ENCODE data around the gene PKP1. TPM values are rescaled to one million over a fixed set of nuclear protein-coding genes. Genes with fewer than 3 reads are reported as not detected.
A peak's percentile ranks its signal among the peaks of the same experiment; 100 is the strongest.

The PKP1 gene
- polyA plus RNA-seq, 3 donors, result not detected

- Mint-ChIP-seq H3K27me3 (ENCODE audit: low read depth in 3 of 3) (peaks cover 7 to 11% (median 7%) of the 10 kb centered on the region in 3 donors), H3K27ac (no peak overlapping the region), H3K9me3 (no peaks in the 10 kb centered on the region), H3K36me3 (no peaks in the 10 kb centered on the region), H3K4me3 (no peak overlapping the region), H3K4me1 (no peaks in the 10 kb centered on the region)
- Histone ChIP-seq H3K4me1 (ENCODE audit: control insufficient read depth in 1 of 2, insufficient read depth in 2 of 2, low read length in 2 of 2) (no peaks in the 10 kb centered on the region), H3K79me2 (ENCODE audit: insufficient read depth, low read length) (no peaks in the 10 kb centered on the region), H3K36me3 (replicated peaks in 1 of 2; ENCODE audit: control insufficient read depth in 1 of 2, insufficient read depth in 2 of 2, low read length in 2 of 2) (no peaks in the 10 kb centered on the region), H3K9ac (ENCODE audit: insufficient read depth, low read length, poor library complexity, severe bottlenecking) (no peak overlapping the region), H3K27me3 (ENCODE audit: control insufficient read depth in 2 of 2, insufficient read depth in 2 of 2, low read length in 2 of 2) (no peaks in the 10 kb centered on the region), H2AFZ (ENCODE audit: insufficient read depth, low read depth, low read length, poor library complexity, severe bottlenecking) (no peak overlapping the region), H3K27ac (ENCODE audit: low read depth in 1 of 2, low read length in 2 of 2) (no peak overlapping the region), H4K20me1 (ENCODE audit: insufficient read depth, low read length) (no peaks in the 10 kb centered on the region), H3K4me2 (replicated peaks; ENCODE audit: extremely low read depth, low read length, poor library complexity, severe bottlenecking) (no peak overlapping the region), H3K4me3 (replicated peaks in 1 of 3; ENCODE audit: low read depth in 2 of 3, low read length in 3 of 3) (no peak overlapping the region), H3K9me3 (replicated peaks in 1 of 2; ENCODE audit: control insufficient read depth in 1 of 2, insufficient read depth in 1 of 2, low read length in 2 of 2) (no peaks in the 10 kb centered on the region)
- TF ChIP-seq CTCF (IDR thresholded peaks at IDR 0.05), result no peak
- intact Hi-C loops (cut with micrococcal nuclease), result no loop called here
- DNase-seq, result no peak
- 76% methylated on average over 11 of the region's 16 CpGs for WGBS (ENCODE audit: insufficient coverage)
These were observed 41.7 kb downstream of the PKP1 start for GRCh38 chr1:201324821-201325677.

- H3K27ac Mint-ChIP-seq, result peak overlapping the region in 1 of 7 donors; percentile 37
These were observed 42.4 kb downstream of the PKP1 start for GRCh38 chr1:201325678-201326060.

More at GRCh38 chr1:201325678-201326060, 42.4 kb downstream of the PKP1 start:
- Histone ChIP-seq H3K27me3 (ENCODE audit: control insufficient read depth in 2 of 2, insufficient read depth in 2 of 2, low read length in 2 of 2) (no peaks in the 10 kb centered on the region), H3K4me3 (replicated peaks in 1 of 3; ENCODE audit: low read depth in 2 of 3, low read length in 3 of 3) (no peak overlapping the region), H4K20me1 (ENCODE audit: insufficient read depth, low read length) (no peaks in the 10 kb centered on the region), H3K9me3 (replicated peaks in 1 of 2; ENCODE audit: control insufficient read depth in 1 of 2, insufficient read depth in 1 of 2, low read length in 2 of 2) (no peaks in the 10 kb centered on the region), H3K4me2 (replicated peaks; ENCODE audit: extremely low read depth, low read length, poor library complexity, severe bottlenecking) (no peak overlapping the region), H3K79me2 (ENCODE audit: insufficient read depth, low read length) (no peaks in the 10 kb centered on the region), H2AFZ (ENCODE audit: insufficient read depth, low read depth, low read length, poor library complexity, severe bottlenecking) (no peak overlapping the region), H3K36me3 (replicated peaks in 1 of 2; ENCODE audit: control insufficient read depth in 1 of 2, insufficient read depth in 2 of 2, low read length in 2 of 2) (no peaks in the 10 kb centered on the region), H3K4me1 (ENCODE audit: control insufficient read depth in 1 of 2, insufficient read depth in 2 of 2, low read length in 2 of 2) (no peaks in the 10 kb centered on the region), H3K27ac (ENCODE audit: low read depth in 1 of 2, low read length in 2 of 2) (no peak overlapping the region), H3K9ac (ENCODE audit: insufficient read depth, low read length, poor library complexity, severe bottlenecking) (no peak overlapping the region)
- TF ChIP-seq CTCF (IDR thresholded peaks at IDR 0.05), result no peak
- H3K9me3 Mint-ChIP-seq, result no peaks in the 10 kb centered on the region
- no peaks in the 10 kb centered on the region for H3K4me1 Mint-ChIP-seq
- H3K27me3 Mint-ChIP-seq (ENCODE audit: low read depth in 3 of 3), result peaks cover 8 to 11% (median 9%) of the 10 kb centered on the region in 3 donors
- H3K4me3 Mint-ChIP-seq, result no peak overlapping the region
- DNase-seq, result no peak
- WGBS (ENCODE audit: insufficient coverage), result 94% methylated on average over 8 of the region's 8 CpGs
- intact Hi-C loops (cut with micrococcal nuclease), result no loop called here
- no peaks in the 10 kb centered on the region for H3K36me3 Mint-ChIP-seq

All from CD14-positive monocyte (primary cell).